HK-2 (cell line): ENCODE data around the gene KIF3A.

Experiments
- DNase-seq: peaks from one replicate; pipeline ENCODE4 v3.0.0-alpha.2; 2018; ENCODE audit not compliant: unreplicated experiment

KIF3A gene

DNA sequence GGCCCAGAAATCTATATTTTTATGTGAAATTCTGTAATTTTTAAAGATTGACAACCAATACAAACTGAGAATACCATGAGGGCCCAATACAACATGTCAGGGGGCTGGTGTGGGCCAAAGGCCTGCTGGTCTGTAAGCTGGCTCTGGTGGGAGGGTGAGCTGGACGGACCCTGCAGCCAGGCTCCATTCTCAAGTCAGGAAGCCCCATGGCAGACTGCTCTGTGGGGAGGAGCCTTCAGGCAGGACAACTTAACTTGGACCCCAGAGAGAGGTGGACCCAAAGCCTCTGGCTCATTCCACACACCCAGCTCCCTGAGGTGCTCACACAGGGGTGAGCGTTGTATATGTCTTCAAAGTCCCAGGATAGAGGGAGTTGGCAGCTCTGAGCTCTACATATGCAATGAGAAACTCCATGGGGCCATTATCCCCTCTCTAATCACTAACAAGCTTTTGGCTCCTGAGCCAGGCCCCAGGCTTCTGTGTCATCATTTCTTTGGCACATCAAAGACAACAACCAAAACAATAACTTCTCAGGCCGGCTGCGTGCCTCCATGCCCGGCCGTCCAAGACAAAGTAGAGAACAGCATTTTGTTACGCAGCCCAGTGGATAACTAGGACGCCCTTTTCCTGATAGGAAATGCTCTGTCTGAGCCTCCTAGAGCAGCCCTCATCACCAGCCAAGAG is 33.3 kb upstream of the KIF3A start:
- DNase-seq, result no peak

DNA sequence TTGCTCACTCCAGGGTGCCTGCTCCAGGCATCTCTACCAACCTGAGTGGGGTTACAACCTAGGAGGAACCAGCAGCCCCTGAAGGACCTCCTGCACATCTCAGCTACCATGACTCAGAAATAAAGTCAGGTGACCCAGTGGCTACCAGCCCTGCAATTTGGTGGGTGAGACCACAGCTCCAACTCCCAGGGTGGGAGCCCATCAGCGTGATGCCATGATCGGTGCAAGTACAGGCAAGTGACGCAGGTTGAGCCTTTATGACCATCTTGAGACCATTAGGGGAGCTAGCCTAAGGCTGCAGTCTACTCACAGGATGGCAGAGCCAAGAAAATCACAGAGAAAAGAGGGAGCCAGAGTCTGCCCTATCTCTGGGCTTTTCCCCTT is 31.1 kb upstream of the KIF3A start:
- DNase-seq, result no peak

DNA sequence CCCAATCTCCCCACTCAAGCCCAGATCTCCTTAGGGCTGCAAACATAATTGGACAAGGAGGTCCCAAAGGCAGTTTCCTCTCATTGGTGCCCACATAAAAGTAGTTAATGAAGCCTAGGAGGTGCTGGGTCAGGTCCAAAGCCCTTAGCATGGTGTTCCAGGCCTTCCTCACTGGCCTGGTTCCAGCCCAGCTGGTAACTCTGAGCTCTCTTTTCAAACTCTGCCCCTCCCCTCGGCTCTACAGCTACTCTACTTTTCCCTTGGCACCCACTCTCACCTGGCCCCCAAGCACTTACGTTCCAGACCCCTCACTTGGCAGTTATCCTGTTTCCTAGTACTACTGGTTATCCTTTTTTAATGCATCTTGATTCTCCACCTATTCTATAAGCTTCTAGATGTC is 29.8 kb upstream of the KIF3A start:
- no peak for DNase-seq

DNA sequence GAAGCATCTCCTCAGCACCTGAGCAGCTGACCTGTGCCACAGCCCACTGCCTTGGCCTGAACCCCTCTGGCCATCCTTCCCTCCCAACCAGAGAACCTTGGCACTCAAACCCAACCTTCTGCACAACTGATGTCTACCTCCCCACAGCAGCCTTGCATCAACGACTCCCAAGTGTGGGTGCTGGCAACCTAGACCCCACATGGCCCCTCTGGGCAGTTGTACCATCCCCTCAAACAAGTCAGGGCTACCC is 29.4 kb upstream of the KIF3A start:
- no peak for DNase-seq

DNA sequence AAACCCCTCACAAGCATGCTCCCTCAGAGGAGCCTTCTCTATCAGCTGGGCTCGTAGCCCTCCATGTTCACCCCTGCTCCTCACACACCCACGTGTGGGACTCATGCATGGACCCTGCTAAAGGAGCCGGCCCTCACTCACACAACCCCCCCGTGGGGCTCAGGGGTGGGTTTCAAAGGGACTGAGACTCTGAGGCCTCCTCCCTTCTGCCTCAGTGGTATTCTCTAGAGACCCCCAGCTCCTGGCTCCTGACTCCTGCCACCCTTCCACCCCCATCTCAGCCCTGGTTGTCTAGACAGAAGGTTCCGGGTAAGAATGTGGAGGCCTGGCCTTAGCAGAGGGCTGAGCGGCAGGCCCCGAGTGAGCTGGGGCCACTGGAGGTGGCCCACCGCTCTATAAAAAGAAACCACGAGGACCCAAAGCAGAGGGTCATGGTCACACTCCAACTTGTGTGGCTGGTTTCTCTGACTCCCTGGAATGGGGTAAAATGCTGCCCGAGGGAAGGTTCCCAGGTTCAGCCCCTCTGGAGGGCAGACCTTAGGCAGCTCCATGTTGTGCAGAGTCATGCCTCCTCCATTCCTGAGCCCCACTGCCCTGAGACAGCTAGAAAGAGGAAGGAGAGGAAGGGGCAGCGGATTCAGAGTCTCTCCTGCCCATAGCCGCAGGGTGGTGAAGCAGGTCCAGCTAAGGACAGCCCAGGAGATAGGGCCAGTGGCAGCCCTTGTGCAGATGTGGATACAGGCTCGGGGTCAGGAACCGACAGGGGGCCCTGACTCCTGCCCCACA is 28.9 kb upstream of the KIF3A start:
- no peak for DNase-seq

DNA sequence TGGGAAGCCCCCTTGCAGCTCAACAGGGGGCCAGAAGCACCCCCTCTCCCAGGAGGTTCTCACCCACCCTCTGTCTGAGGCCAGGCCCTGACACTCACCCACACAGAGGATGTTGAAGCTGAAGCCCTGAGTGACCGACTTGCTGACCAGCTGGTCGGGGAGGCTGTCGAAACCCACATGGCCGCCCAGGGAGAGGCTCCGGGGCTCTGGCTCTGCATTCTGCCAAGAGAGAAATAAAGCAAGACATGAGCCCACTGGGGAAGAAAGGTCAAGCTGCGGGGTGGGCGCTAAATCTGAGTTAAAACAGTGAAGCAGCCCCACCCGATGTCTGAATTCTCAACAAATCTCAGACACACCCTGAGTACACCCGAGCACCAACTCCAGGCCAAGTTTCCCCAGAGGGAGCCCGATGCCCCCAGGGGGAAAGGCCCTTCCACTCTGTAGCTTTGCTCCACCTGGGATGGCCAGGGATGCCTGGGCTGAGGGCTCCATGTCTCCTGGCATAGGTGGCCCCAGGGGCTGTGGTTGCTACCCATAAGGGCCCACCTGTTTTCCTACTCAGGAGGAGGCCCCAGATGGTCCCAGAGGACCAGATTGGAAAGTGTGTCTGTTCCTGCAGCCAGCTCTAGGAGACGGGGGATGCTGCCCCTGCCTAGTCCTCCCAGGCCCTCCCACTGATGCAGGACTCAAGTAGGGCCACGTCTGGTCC is 28.1 kb upstream of the KIF3A start:
- no peak for DNase-seq

DNA sequence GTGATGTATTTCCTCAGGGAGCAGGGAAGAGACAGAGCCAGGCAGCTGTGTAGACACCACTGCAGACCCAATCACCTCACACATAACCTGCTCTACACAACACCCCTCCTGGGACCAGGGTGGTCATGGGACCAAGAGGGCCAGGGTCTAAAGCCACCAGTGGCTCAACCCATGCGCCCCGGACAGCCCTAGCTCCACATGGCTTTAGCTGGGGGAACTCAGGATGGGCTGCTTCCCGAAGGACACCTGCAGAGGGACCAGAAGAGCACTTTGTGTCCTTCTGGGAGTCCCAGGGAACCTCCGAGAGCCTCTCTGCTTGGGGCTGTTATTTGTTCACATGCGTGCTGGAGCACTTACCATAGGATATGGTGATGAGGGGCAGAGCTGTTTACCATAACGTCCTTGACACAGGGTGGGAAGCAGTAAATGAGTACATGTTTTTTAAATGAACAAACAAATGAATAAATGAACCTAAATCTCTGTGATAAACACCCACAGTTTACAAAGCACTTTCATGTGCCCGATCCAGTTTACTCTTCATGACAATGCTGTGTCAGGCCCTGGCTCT is 27.4 kb upstream of the KIF3A start:
- no peak for DNase-seq

DNA sequence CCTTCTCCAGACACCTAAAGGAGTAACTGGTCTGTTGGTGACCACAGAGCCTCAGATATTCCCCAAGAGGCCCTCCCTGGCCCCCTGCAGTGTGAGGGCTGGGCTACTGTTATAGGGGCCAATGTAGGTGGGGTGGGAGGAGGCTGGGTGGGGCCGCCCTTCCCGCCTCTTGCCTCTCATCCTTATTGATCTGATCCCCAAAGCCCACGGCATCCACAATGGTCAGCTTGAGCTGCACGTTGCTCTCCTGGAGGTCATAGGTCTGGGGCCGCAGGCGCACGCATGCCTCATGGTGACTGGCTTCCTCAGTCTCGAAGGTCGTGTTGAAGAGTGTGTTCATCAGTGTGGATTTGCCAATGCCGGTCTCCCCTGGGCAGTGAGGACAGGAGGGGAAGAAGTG is 26.7 kb upstream of the KIF3A start:
- no peak for DNase-seq

DNA sequence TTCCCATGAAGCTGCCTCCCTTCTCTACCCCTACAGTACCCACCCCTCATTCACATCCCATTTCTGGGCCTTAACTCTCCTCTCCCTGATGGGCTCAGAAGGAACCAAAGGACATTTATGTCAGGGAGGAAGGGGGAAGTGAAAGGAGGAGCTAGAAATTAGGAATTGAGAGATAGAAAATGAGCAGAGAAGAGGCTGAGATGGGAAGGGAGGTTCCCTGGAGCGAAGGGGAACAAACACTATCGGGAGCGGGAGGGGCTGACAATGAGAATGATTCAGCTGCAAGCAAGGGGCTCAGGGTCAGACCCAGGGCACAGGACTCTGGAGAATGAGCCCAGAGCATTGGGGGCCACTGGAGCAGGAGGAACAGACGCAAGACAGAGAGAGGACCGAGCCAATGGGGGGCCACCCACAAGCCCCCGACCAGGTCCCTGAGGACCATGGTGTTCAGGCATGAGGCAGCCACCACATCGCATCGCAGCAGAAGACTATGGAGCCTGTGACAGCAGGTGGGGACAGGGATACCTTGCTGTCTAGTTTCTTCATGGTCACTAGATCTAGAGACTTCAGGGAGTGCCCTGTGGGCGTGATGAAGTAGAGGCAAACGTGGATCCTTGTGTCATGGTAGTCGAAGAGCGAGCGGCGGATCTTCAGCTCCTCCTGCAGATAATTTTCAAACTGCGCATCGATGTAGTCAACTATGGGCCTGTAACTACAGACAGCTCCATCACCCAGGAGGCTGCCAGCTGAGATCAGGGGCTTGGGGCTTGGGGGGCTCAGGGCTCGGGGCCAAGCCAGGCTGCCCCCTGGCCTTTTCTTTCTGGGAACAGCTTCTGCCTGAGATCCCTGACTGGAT is 26.1 kb upstream of the KIF3A start:
- DNase-seq, result no peak

DNA sequence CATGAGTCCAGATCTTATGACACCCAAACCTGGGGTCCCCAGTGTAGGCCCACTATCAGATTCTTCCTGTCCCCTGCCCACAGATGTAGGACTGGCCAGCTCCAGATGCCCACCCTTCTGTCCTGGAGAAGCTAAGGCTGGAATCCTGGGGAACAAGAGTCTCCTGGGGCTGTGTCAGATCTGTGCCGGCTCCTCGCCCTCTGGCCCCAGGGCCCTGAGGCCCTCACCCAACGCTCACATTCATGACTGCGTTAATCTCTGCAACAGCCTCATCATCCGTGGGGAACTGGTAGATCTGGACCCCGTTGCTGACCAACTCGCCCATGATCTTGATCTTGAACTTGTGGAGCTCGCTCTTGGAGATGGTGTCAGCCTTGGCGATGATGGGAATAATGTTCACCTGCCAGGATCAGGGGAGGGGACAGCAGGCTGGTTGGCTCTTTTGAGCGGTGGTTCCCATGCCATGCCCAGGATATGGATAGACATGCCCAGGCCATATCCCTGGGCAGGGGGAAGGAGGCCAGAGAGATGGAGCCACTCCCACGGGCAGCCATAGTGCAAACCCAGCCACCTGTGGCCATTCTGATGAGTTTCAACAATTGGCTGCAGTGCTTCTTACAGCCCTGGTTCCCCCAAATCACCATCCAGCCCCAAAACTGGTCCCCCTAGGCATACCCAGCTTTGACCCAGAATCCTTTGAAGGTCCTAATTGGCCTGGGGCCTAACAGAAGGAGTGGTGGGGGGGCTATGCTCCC is 25.1 kb upstream of the KIF3A start:
- no peak for DNase-seq

DNA sequence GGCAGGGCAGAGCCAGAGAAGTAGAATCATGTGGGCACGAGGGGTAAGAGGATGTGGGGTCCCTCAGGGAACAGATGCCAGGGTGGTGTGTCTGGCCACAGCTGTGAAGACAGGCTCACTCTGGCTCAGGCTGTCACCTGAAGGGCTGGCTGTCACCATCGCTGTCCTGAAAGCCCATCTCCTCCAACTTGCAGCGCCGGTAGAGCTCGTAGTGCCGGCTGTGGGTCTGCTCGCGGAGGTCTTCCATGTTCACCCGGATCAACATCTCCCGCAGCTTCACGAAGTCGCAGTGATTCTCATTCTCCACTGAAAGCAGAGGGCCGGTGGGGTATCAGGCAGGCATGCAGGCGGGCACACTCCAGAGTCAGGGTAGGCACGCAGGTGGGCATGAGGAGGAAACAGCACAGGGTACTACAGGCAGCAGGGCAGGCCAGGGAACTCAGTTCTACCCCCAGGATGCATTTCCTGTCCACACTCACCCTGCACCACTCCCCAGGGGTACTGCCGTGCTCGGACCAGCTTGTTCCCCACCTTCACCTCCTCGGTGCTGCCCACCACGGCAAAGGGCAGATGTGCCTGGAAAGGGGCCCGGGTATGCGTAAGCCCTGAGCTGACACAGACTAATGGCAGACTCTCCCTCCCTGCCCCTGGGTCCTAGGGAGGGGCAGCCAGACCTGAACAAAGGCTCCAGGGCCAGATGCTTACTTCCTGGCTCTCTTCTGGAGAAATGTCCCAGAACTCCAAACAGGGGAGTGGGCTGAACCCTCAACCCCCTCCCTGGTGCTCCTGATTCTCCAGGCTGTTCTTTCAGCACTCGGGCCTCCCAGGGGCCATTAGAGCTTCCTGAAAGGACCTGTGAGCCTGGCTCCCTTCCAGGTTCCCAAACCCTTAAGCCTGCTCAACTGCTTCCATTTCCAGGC is 24.2 kb upstream of the KIF3A start:
- DNase-seq, result no peak

DNA sequence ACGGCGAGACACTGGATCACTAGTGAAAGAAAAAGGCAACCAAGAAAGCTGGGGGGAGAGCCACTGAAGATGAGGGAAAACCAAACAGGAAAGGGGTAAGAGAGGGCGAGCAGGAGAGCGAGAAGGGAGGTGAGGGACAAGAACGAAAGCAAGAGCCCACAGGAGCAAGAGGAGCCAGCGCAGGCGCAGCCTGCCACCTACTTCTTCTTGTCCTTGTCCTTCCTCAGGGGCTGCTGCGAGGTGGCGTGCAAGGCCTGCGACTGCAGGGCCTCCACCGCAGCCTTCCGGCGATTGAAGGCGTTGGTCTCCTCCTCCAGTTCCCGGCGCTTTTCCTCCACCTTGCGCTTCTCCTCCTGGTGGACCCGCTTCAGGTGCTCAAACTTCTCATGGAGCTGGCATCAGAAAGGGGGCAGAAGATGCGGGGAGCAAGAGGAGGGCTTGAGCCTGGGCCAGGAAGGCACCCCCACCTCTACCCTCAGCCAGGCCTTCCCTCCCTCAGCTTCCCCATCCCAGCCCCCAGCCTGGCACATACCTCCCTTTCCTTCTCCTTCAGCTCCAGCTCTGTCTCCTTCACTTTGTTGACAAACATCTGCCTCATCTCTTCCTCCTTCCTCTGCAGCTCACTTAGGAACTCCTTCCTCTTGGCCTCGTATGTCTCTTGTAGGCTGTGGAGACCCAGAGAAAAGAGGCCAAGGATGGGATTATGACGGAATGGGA is 23.4 kb upstream of the KIF3A start:
- no peak for DNase-seq

DNA sequence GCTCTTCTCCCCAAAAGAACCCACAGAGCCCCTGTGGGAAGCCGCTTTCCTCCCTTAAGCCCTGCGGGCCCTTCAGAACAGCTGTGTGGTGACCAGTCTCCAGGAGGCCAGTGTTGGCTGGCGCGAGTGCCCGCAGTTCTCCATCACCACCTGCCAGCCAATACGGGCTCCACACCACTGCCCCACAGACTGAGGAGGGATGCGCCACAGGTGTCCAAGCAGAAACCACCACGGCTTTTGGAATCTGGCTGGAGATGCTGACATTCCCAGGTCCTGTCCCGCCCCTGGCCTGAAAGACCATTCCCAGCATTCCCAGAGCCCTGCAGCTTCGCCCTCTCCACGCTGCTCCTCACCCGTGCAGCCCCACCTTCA is 22.7 kb upstream of the KIF3A start:
- DNase-seq, result no peak

DNA sequence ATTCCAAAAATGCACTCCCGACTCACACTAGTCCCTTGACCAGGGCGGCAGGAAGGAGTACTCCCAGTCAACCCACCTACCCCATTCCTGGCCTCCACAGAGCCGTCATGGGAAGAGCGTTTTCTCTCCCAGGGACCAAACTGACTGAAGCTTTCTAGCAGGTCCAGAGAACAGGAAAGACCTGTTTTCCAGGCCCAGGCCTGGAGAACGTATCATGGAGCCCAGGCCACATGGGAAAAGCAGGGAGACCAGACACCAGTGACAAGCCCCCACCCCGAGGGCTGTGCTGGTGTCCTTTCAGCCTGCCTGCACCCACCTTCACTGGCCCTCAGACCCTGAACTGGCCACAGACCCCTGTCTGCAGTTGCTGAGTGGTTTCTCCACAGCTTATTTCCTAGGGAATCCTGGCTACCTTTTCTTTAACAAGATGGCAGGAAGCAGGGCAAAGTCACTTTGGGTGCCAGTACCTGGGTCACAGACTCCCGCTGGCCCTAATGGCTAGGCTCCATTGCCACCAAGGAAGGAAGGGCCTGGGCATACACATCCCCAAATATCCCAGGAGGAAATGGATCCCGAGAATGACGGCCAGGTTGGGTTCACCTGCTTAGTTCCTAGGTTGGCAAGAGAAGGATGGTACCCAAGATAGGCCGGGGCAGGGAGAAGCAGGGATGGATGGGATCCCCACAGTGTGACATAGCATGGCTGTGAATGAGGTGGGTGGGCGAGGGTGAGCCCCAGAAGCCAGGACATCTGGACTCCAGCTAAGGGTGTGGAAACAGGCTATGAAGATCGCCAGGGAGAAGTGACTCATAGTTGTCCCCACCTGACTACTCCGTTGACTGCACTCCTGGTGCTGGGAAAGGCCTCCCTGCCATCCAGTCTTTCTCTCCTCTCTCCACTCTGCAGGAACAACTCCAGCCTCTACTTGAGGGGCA is 22.0 kb upstream of the KIF3A start:
- no peak for DNase-seq

DNA sequence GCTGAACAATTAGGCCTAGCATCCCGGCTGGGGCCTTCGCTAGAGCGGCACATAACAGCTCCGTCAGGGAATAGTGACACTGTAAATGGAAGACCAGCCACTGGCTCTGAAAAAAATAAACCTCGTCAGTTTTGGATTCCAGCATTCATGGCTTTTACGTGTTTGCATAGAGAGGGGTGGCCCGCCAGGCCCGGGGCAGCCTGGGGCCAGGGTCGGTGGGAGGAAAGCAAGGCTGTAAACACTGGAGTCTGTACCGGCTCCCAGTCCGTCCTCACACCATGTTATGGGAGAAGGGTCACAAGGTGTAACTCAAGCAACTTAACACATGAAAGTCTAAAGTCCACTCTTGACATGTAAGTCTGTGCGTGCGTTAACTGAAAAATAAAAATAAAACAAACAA is 21.1 kb upstream of the KIF3A start:
- no peak for DNase-seq

DNA sequence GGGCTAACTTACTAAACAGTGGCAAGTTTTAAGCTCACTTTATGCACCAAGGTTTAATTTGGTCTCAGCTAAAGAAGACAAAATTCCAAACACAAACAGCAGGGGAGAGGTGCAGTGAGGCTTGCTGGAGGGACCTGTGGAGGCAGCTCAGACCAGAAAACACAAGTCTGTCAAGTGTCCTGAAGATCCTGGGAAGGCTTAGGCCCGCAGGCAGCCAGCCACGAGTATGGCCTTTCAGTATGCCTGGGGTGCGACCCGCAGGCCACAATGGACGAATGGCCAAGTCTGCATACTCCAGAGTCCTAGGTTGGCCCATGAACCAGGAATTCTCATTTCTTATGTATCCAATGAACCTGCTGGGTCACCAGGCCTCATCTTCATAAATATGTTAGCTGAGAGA is 19.2 kb upstream of the KIF3A start:
- DNase-seq, result no peak

DNA sequence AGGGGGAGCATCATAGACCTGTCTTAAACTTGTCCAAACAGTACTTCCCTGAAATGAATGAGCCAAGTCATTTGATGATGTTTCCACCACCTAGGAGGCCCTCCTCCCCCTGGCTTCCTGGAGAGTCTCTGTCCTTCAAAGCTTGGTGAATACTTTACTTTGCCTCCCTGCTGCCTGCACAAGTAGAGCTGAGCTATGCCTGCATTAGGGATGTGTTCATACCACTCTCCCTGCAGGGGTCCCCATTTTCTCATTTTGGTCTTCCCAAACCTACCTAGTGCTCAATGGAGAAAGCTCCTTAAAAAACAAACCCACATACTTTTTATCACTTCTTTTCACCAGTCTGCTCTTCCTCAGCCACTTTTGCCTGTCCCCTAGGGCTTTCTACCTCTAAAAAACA is 17.6 kb upstream of the KIF3A start:
- DNase-seq, result no peak

DNA sequence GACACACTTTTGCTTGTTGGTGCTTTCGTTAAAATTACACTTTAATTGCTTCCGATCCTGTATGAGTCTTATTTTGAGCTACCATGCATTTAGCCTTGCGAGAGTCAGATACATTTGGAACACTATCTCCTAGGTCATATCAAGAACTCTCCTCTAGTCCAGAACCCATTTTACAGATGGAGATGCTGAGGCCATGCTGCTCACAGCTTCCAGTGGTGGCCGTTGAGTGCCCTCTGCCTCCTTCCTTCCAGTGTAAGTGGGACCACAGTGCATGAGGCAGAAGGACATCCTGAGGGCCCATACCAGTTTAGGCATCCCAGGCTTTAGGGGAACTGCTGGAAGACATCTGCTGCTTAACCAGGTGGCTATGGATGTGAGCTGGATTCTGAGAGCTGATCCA is 16.8 kb upstream of the KIF3A start:
- no peak for DNase-seq
